Measurements from ENCODE around the gene CNPY2.

The CNPY2 gene

DNA sequence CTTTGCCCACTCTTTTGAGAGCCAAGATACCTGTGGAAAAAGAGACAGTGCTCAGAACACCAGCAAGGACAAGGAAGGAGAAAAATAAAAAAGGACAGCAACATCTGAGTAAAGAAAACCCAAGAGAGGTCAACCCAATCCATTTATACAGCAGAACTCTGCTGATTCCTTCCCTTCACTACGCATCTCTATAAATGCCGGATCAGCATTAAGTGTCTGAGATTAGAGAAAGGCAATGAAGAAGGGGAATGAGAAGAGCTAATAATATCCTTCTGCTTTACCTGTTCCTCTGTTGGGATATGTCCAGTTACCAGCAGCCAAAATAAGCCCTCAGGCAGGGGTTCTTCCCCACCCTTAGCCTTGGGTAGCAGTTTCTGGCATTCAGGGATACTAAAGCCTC, 33.2 kb downstream of the CNPY2 start:
- TF ChIP-seq, protein P1, sequence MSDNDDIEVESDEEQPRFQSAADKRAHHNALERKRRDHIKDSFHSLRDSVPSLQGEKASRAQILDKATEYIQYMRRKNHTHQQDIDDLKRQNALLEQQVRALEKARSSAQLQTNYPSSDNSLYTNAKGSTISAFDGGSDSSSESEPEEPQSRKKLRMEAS (IDR thresholded peaks at IDR 0.05) = no peak
- TF ChIP-seq TAF1 (IDR thresholded peaks at IDR 0.05; ENCODE audit: low read depth) = no peak
- no peak for TF ChIP-seq YY1 (IDR thresholded peaks at IDR 0.05; ENCODE audit: low read depth)
- no peak for TF ChIP-seq NFIC (IDR thresholded peaks at IDR 0.05)
- TF ChIP-seq, protein P2, sequence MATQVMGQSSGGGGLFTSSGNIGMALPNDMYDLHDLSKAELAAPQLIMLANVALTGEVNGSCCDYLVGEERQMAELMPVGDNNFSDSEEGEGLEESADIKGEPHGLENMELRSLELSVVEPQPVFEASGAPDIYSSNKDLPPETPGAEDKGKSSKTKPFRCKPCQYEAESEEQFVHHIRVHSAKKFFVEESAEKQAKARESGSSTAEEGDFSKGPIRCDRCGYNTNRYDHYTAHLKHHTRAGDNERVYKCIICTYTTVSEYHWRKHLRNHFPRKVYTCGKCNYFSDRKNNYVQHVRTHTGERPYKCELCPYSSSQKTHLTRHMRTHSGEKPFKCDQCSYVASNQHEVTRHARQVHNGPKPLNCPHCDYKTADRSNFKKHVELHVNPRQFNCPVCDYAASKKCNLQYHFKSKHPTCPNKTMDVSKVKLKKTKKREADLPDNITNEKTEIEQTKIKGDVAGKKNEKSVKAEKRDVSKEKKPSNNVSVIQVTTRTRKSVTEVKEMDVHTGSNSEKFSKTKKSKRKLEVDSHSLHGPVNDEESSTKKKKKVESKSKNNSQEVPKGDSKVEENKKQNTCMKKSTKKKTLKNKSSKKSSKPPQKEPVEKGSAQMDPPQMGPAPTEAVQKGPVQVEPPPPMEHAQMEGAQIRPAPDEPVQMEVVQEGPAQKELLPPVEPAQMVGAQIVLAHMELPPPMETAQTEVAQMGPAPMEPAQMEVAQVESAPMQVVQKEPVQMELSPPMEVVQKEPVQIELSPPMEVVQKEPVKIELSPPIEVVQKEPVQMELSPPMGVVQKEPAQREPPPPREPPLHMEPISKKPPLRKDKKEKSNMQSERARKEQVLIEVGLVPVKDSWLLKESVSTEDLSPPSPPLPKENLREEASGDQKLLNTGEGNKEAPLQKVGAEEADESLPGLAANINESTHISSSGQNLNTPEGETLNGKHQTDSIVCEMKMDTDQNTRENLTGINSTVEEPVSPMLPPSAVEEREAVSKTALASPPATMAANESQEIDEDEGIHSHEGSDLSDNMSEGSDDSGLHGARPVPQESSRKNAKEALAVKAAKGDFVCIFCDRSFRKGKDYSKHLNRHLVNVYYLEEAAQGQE (IDR thresholded peaks at IDR 0.05; ENCODE audit: low read depth) = no peak
- no peak for TF ChIP-seq CREB1 (IDR thresholded peaks at IDR 0.05; ENCODE audit: low read depth)

DNA sequence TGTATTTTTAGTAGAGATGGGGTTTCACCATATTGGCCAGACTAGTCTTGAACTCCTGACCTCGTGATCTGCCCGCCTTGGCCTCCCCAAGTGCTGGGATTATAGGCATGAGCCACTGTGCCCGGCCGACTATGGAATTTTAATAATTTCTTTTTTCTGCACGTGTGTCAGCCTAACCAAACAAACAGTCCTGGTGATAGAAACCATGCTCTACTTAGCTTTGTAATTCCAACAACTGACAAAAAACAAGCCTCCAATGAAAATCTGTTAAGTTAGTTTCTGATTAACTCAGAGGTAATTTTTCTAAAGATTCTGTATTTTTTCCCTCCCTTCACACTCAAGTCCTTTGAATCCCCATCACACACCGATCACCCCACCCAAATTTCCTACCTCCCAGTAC, 33.8 kb downstream of the CNPY2 start:
- TF ChIP-seq, protein P3, sequence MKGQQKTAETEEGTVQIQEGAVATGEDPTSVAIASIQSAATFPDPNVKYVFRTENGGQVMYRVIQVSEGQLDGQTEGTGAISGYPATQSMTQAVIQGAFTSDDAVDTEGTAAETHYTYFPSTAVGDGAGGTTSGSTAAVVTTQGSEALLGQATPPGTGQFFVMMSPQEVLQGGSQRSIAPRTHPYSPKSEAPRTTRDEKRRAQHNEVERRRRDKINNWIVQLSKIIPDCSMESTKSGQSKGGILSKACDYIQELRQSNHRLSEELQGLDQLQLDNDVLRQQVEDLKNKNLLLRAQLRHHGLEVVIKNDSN (IDR thresholded peaks at IDR 0.05) = no peak
- TF ChIP-seq TEAD4 (IDR thresholded peaks at IDR 0.05) (no peak), EP300 (IDR thresholded peaks at IDR 0.05; ENCODE audit: borderline replicate concordance) (no peak), EGR1 (IDR thresholded peaks at IDR 0.05) (no peak)

DNA sequence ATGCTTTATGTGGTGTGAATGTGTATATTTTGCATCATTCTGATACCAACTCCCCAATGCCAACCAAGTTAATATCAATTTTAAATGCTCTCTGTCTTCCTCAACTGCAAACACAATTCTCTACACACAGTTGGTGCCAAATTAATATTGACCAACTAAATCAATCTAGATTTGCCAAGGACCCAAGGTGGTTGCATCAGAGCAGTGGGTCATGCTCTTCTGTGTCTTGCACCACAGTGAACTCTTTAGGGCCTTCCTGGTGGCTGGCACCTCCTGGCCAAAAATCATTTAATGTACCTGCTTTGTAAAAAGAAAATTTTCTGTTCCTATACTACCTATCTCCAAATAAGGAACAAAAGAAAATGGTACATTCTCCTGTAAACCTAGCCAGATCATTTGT, 34.9 kb downstream of the CNPY2 start:
- TF ChIP-seq CREB1 (IDR thresholded peaks at IDR 0.05; ENCODE audit: low read depth) (no peak), RAD21 (IDR thresholded peaks at IDR 0.05; ENCODE audit: low read depth) (no peak), TCF12 (IDR thresholded peaks at IDR 0.05; ENCODE audit: low read depth) (no peak), EP300 (IDR thresholded peaks at IDR 0.05; ENCODE audit: borderline replicate concordance) (no peak), ZBTB7A (IDR thresholded peaks at IDR 0.05; ENCODE audit: low read depth) (no peak), TEAD4 (IDR thresholded peaks at IDR 0.05) (no peak), EGR1 (IDR thresholded peaks at IDR 0.05) (no peak), TAF1 (IDR thresholded peaks at IDR 0.05; ENCODE audit: low read depth) (no peak), CEBPB (IDR thresholded peaks at IDR 0.05) (no peak), NFIC (IDR thresholded peaks at IDR 0.05) (no peak)
- TF ChIP-seq, protein P3 (IDR thresholded peaks at IDR 0.05) = no peak
- TF ChIP-seq, protein P2 (IDR thresholded peaks at IDR 0.05; ENCODE audit: low read depth) = no peak
- TF ChIP-seq, protein P1 (IDR thresholded peaks at IDR 0.05) = no peak

DNA sequence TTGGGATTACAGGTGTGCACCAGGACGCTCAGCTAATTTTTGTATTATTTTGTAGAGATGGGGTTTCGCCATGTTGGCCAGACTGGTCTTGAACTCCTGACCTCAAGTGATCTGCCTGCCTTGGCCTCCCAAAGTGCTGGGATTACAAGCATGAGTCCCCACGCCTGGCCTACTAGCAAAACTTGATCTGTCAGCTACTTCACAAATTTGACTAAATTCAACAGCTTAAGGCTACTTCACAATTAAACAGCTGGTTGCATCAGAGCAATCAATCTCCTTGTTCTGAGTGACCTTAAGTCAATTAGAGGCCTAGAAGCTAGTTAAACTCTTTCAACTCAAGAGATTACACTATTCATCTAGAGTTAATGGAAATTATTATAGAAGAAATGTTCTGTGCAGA, 36.9 kb downstream of the CNPY2 start:
- TF ChIP-seq CREB1 (IDR thresholded peaks at IDR 0.05; ENCODE audit: low read depth) (no peak), NFIC (IDR thresholded peaks at IDR 0.05) (no peak), RAD21 (IDR thresholded peaks at IDR 0.05; ENCODE audit: low read depth) (no peak), TAF1 (IDR thresholded peaks at IDR 0.05; ENCODE audit: low read depth) (no peak), TCF12 (IDR thresholded peaks at IDR 0.05; ENCODE audit: low read depth) (no peak)

DNA sequence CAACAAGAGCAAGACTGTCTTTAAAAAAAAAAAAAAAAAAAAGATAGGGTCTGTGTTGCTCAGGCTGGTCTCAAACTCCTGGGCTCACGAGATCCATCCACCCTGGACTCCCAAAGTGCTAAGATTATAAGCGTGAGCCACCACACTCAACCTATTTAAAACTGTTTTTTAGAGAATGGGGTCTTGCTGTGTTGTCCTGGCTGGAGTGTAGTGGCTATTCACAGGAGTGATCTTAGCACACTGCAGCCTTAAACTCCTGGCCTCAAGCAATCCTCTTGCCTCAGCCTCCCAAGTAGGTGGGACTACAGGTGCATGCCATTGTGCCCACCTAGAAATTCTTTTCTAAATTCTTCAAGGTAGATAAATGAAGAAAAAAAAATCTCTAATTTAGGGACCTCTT, 41.5 kb downstream of the CNPY2 start:
- TF ChIP-seq RAD21 (IDR thresholded peaks at IDR 0.05; ENCODE audit: low read depth) (no peak), TCF12 (IDR thresholded peaks at IDR 0.05; ENCODE audit: low read depth) (no peak), CREB1 (IDR thresholded peaks at IDR 0.05; ENCODE audit: low read depth) (no peak), FOXM1 (IDR thresholded peaks at IDR 0.05; ENCODE audit: borderline replicate concordance, low read depth) (no peak), NFIC (IDR thresholded peaks at IDR 0.05) (no peak), ZBTB7A (IDR thresholded peaks at IDR 0.05; ENCODE audit: low read depth) (no peak)
- TF ChIP-seq, protein P3 (IDR thresholded peaks at IDR 0.05) = no peak

DNA sequence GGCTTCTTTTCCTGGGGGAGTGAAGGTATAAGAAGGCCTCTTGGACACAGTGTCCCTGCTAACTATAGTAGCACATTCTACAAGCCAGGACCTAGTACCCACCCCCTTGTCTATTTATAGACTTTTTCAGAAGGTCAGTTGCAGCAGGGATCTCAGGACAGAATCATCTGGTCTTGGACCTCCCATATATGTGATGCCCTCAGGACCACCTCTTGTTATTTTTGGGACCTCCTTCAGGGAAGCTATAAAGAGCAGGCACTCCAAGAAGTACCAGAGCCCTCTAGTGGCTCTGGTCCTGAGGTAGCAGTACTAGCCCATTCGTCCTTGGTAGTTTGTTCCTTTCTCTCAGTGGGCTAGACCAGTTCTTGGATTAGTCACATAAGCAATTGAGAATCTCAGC, 44.8 kb downstream of the CNPY2 start:
- peak; percentile 23; the same call in 1 of the 2 replicates for TF ChIP-seq RAD21 (IDR thresholded peaks at IDR 0.05; ENCODE audit: low read depth)
- TF ChIP-seq, protein P3 (IDR thresholded peaks at IDR 0.05) = no peak

All from Ishikawa (cell line).